Progenitor cell of endocrine pancreas (in vitro differentiated cells): ENCODE results near the gene RERE. TPM values are rescaled to one million over a fixed set of nuclear protein-coding genes. Genes with fewer than 3 reads are reported as not detected.
"Not testable (repeated sequence)": the region's sequence is repeated elsewhere in the genome, so short reads cannot be mapped to it uniquely, and the experiment has no call there.

Experiments
- DNase-seq: peaks from one replicate; pipeline ENCODE4 v3.0.0; 2021; ENCODE audit warnings: low spot score; ENCODE audit not compliant: unreplicated experiment
- H3K27ac Mint-ChIP-seq: 2 replicates; pipeline ENCODE4 v1.8.0; 2021; ENCODE audit warnings: mild to moderate bottlenecking, moderate library complexity, mixed read lengths
- H3K27me3 Mint-ChIP-seq: 2 replicates; pipeline ENCODE4 v1.8.0; 2021; ENCODE audit warnings: mixed read lengths
- H3K36me3 Mint-ChIP-seq: 2 replicates; pipeline ENCODE4 v1.8.0; 2022; ENCODE audit warnings: mixed read lengths; ENCODE audit not compliant: insufficient read depth
- H3K4me1 Mint-ChIP-seq: 2 replicates; pipeline ENCODE4 v1.8.0; 2021; ENCODE audit warnings: low read depth, mixed read lengths
- H3K4me3 Mint-ChIP-seq: 2 replicates; pipeline ENCODE4 v1.8.0; 2021; ENCODE audit warnings: low read depth, mild to moderate bottlenecking, moderate library complexity, mixed read lengths
- H3K9me3 Mint-ChIP-seq: 2 replicates; pipeline ENCODE4 v1.8.0; 2021; ENCODE audit warnings: low read depth, mixed read lengths
- total RNA-seq: library from RNA; stranded (reverse); gene quantifications from 2 replicates; pipeline ENCODE4 v1.2.1, GENCODE V29; 2021
- TF ChIP-seq, protein P1 (sequence below): fragments of 200-600 bp; sonication (generic); IDR thresholded peaks from one replicate; pipeline ENCODE4 v1.5.0; 2021; ENCODE audit warnings: antibody characterized with exemption, mild to moderate bottlenecking; ENCODE audit not compliant: unreplicated experiment

The RERE gene
- total RNA-seq, 1 donor from 2014 or later = 329 TPM

DNA sequence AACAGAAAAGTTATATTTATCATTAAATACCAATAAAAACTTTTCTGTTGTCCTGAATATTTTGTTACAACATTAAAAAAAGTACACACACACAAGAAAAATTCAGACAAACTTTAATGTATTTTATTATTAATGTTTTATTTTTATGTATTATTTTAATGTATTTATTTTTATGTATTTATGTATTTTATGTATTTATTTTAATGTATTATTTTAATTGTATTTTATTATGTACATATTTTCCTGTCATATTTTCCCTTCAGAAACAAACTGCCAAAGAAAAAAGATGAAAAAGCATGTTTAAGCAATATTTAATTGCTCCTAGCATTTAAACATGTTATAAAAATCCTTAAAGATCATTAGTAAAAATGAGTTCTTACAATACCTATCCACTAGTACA is 222.1 kb downstream of the RERE start:
- no peaks in the 10 kb centered on the region for H3K9me3 Mint-ChIP-seq
- peaks cover 62% of the 10 kb centered on the region for H3K4me1 Mint-ChIP-seq
- H3K27ac Mint-ChIP-seq = no peak overlapping the region
- no peak for DNase-seq
- H3K27me3 Mint-ChIP-seq = no peaks in the 10 kb centered on the region
- H3K4me3 Mint-ChIP-seq = no peak overlapping the region
- TF ChIP-seq, protein P1, sequence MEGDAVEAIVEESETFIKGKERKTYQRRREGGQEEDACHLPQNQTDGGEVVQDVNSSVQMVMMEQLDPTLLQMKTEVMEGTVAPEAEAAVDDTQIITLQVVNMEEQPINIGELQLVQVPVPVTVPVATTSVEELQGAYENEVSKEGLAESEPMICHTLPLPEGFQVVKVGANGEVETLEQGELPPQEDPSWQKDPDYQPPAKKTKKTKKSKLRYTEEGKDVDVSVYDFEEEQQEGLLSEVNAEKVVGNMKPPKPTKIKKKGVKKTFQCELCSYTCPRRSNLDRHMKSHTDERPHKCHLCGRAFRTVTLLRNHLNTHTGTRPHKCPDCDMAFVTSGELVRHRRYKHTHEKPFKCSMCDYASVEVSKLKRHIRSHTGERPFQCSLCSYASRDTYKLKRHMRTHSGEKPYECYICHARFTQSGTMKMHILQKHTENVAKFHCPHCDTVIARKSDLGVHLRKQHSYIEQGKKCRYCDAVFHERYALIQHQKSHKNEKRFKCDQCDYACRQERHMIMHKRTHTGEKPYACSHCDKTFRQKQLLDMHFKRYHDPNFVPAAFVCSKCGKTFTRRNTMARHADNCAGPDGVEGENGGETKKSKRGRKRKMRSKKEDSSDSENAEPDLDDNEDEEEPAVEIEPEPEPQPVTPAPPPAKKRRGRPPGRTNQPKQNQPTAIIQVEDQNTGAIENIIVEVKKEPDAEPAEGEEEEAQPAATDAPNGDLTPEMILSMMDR = no peak
- H3K36me3 Mint-ChIP-seq = peaks cover 17% of the 10 kb centered on the region

DNA sequence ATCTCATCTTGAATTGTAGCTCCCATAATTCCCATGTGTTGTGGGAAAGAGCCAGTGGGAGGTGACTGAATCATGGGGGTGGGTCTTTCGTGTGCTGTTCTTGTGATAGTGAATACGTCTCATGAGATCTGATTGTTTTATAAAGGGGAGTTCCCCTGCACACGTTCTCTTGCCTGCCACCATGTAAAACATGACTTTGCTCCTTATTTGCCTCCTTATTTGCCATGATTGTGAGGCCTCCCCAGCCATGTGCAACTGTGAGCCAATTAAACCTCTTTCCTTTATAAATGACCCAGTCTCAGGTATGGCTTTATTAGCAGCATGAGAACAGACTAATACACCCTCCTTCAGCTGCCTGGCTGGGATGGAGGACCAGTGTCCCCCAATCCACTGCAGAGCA is 224.1 kb downstream of the RERE start:
- not testable (repeated sequence) for H3K4me3 Mint-ChIP-seq, DNase-seq, H3K27me3 Mint-ChIP-seq, H3K9me3 Mint-ChIP-seq
- peaks cover 57% of the 10 kb centered on the region for H3K4me1 Mint-ChIP-seq
- peak overlapping the region; percentile 76 for H3K27ac Mint-ChIP-seq
- peaks cover 22% of the 10 kb centered on the region for H3K36me3 Mint-ChIP-seq

DNA sequence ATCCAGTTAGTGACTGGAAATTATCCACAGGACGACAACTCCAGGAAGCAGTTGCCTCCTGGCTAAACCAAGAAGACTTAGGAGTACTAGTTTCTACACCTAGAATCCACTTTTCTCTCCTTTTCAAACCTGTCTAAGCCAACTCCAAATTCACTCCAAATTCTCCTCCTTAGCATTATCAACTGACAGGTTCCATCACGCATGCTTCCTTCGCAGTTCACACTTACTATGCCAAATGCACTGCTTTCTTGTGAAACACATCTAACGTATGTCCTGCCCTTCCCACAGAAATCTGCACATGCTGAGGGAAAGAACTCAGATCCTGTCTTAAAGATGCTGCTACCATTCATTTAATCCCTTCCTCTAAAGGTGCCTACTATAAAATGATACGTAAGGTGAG is 225.9 kb downstream of the RERE start:
- Mint-ChIP-seq H3K27ac (peak overlapping the region; percentile 20), H3K27me3 (no peaks in the 10 kb centered on the region), H3K4me3 (no peak overlapping the region), H3K4me1 (peaks cover 52% of the 10 kb centered on the region), H3K36me3 (peaks cover 22% of the 10 kb centered on the region), H3K9me3 (no peaks in the 10 kb centered on the region)
- DNase-seq = no peak
- TF ChIP-seq, protein P1 = no peak

DNA sequence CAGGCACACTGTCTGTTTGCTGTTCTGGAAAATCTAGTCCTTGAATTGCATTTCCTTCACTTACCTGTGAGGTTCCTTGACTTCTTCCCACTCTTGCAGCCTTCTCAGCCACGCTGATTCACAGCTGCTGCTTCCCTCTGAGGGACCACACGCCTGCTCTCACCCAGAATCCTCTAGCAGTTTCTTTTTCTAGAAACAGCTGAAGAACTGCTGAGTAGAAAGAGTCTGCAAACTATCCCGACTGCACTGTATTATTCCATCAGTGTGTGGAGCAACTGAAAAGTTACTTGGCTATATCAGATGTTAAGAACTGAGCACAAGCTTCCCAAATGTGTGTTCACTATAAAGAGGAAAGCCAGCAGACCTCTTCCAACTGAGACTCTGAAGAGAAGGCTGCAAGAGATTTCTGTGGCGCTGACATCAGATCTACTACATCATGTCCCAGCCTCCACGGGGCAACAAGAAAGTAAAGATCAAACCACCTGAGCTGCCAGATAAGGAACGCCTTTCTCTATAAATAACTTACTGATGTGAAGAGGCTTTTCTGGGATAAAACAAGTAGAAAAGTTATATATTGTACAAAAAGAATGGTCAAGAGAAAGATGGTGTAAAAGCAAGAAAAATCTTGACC is 226.6 kb downstream of the RERE start:
- Mint-ChIP-seq H3K9me3 (no peaks in the 10 kb centered on the region), H3K4me3 (no peak overlapping the region), H3K27me3 (no peaks in the 10 kb centered on the region), H3K4me1 (peaks cover 47% of the 10 kb centered on the region), H3K27ac (peak overlapping the region; percentile 79), H3K36me3 (peaks cover 22% of the 10 kb centered on the region)
- TF ChIP-seq, protein P1 = no peak
- no peak for DNase-seq

DNA sequence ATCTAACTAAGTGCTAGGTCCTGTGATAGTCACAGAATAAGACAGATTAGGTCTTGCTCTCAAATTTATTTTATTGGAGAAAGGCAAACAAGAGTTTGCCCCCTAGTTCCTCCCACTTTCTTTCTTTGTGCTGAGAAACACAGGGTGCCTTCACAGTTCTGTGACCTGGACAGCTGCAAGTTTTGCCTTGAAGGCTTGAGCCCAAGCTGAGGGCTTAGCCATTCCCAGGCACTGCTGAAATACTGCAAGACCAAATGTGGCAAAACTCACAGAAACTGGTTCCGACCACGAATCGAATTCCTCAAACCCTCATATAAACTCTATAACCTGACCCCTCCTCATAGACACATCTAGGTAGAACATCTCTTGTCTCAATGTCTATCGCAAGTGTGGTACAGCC is 227.9 kb downstream of the RERE start:
- DNase-seq = no peak
- no peak overlapping the region for H3K4me3 Mint-ChIP-seq
- peaks cover 22% of the 10 kb centered on the region for H3K36me3 Mint-ChIP-seq
- H3K4me1 Mint-ChIP-seq = peaks cover 47% of the 10 kb centered on the region
- H3K27ac Mint-ChIP-seq = peak overlapping the region; percentile 82
- H3K9me3 Mint-ChIP-seq = no peaks in the 10 kb centered on the region
- TF ChIP-seq, protein P1 = no peak
- no peaks in the 10 kb centered on the region for H3K27me3 Mint-ChIP-seq

DNA sequence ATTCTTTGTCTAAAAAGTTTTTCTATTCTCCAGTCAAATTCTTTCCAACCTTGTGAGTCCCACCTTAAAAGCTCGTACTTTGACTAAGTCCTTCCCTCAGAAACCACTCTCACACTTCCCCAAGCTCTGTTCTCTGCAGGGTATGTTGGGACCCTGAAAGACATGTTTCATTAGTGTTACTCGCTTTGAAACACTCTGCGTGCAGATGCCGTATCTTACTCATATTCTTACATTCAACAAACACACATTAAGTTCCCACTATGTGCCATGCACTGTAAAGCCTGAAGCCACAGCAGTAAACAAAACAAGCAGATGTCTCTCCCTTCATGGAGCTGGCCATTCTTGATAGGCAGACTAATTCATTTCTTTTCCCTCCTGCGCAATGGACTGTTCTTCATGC is 229.7 kb downstream of the RERE start:
- Mint-ChIP-seq H3K4me1 (peaks cover 49% of the 10 kb centered on the region), H3K27ac (peak overlapping the region; percentile 50), H3K27me3 (no peaks in the 10 kb centered on the region), H3K36me3 (peaks cover 10% of the 10 kb centered on the region), H3K4me3 (no peak overlapping the region), H3K9me3 (no peaks in the 10 kb centered on the region)
- no peak for DNase-seq
- TF ChIP-seq, protein P1 = no peak
